ENCODE data around the gene ARHGAP33.

- TF ChIP-seq, protein P1, sequence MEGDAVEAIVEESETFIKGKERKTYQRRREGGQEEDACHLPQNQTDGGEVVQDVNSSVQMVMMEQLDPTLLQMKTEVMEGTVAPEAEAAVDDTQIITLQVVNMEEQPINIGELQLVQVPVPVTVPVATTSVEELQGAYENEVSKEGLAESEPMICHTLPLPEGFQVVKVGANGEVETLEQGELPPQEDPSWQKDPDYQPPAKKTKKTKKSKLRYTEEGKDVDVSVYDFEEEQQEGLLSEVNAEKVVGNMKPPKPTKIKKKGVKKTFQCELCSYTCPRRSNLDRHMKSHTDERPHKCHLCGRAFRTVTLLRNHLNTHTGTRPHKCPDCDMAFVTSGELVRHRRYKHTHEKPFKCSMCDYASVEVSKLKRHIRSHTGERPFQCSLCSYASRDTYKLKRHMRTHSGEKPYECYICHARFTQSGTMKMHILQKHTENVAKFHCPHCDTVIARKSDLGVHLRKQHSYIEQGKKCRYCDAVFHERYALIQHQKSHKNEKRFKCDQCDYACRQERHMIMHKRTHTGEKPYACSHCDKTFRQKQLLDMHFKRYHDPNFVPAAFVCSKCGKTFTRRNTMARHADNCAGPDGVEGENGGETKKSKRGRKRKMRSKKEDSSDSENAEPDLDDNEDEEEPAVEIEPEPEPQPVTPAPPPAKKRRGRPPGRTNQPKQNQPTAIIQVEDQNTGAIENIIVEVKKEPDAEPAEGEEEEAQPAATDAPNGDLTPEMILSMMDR (IDR thresholded peaks at IDR 0.05; ENCODE audit: extremely low read depth in 1 of 2, insufficient read depth in 1 of 2, low read depth in 1 of 2, low read length in 2 of 2): no peak
- TF ChIP-seq FOS (IDR thresholded peaks at IDR 0.05; ENCODE audit: borderline replicate concordance, insufficient read depth, low read length) (no peak), POLR2A (IDR thresholded peaks at IDR 0.05; ENCODE audit: low read depth, low read length) (no peak)
These were observed 7.9 kb upstream of the ARHGAP33 start for GRCh38 chr19:35767288-35768081.

Measured in endothelial cell of umbilical vein (primary cell).